Astrocyte (in vitro differentiated cells and primary cell): ENCODE data around the gene RAD51B. TPM values are rescaled to one million over a fixed set of nuclear protein-coding genes. Genes with fewer than 3 reads are reported as not detected.

Experiments
- DNase-seq: peaks from one replicate; pipeline ENCODE4 v3.0.0-alpha.2; 2010; ENCODE audit warnings: low read depth
- FAIRE-seq: peaks from 2 replicates; lab custom pipeline; 2011; peaks lifted over from hg19 to GRCh38; lab: Jason Lieb, UNC
- H2AFZ ChIP-seq: 2 replicates; pipeline ENCODE4 v1.6.0; 2012; ENCODE audit warnings: low read depth, low read length, inconsistent platforms
- H3K27ac ChIP-seq: 2 replicates; pipeline ENCODE4 v1.5.1; 2011; ENCODE audit warnings: low read depth, low read length, inconsistent platforms
- H3K27me3 ChIP-seq: 2 replicates; pipeline ENCODE4 v1.6.0; 2011; ENCODE audit warnings: low read length, inconsistent platforms; ENCODE audit not compliant: insufficient read depth
- H3K36me3 ChIP-seq: 2 replicates; pipeline ENCODE4 v1.5.1; 2011; ENCODE audit warnings: low read length, inconsistent platforms; ENCODE audit not compliant: insufficient read depth
- H3K4me1 ChIP-seq: 2 replicates; pipeline ENCODE4 v1.5.1; 2011; ENCODE audit warnings: low read length, inconsistent platforms; ENCODE audit not compliant: insufficient read depth
- H3K4me2 ChIP-seq: 2 replicates; pipeline ENCODE4 v1.6.0; 2012; ENCODE audit warnings: low read length, inconsistent platforms
- H3K4me3 ChIP-seq: 2 replicates; pipeline ENCODE4 v1.5.1; 2011; ENCODE audit warnings: low read depth, mild to moderate bottlenecking, low read length, inconsistent platforms; ENCODE audit not compliant: insufficient read depth
- H3K79me2 ChIP-seq: 2 replicates; pipeline ENCODE4 v1.6.0; 2012; ENCODE audit warnings: mild to moderate bottlenecking, low read length, inconsistent platforms; ENCODE audit not compliant: insufficient read depth
- H3K9ac ChIP-seq: 2 replicates; pipeline ENCODE4 v1.6.0; 2012; ENCODE audit warnings: mild to moderate bottlenecking, low read length, inconsistent platforms
- H3K9me3 ChIP-seq: 2 replicates; pipeline ENCODE4 v1.5.1; 2012; ENCODE audit warnings: low read depth, mild to moderate bottlenecking, low read length, inconsistent platforms; ENCODE audit not compliant: insufficient read depth
- H4K20me1 ChIP-seq: 2 replicates; pipeline ENCODE4 v1.6.0; 2012; ENCODE audit warnings: low read length, inconsistent platforms; ENCODE audit not compliant: insufficient read depth
- H3K27ac Mint-ChIP-seq: one replicate; pipeline ENCODE4 v1.8.0; 2021; ENCODE audit warnings: mild to moderate bottlenecking, mixed read lengths; ENCODE audit not compliant: unreplicated experiment
- H3K27me3 Mint-ChIP-seq: one replicate; pipeline ENCODE4 v1.8.0; 2021; ENCODE audit warnings: low read depth, mixed read lengths; ENCODE audit not compliant: unreplicated experiment
- H3K36me3 Mint-ChIP-seq: one replicate; pipeline ENCODE4 v1.8.0; 2021; ENCODE audit warnings: low read depth, mixed read lengths; ENCODE audit not compliant: unreplicated experiment
- H3K4me1 Mint-ChIP-seq: one replicate; pipeline ENCODE4 v1.8.0; 2021; ENCODE audit warnings: low read depth, mixed read lengths; ENCODE audit not compliant: unreplicated experiment
- H3K4me3 Mint-ChIP-seq: one replicate; pipeline ENCODE4 v1.8.0; 2021; ENCODE audit warnings: mild to moderate bottlenecking, moderate library complexity, mixed read lengths; ENCODE audit not compliant: unreplicated experiment
- H3K9me3 Mint-ChIP-seq: one replicate; pipeline ENCODE4 v1.8.0; 2021; ENCODE audit warnings: mild to moderate bottlenecking, mixed read lengths; ENCODE audit not compliant: unreplicated experiment
- EZH2 ChIP-seq: IDR thresholded peaks from 2 replicates; pipeline ENCODE4 v1.6.1; 2012; ENCODE audit warnings: mild to moderate bottlenecking, low read length, inconsistent platforms; ENCODE audit not compliant: insufficient read depth
- total RNA-seq: library from RNA; stranded (reverse); gene quantifications from 2 replicates; pipeline ENCODE4 v1.2.1, GENCODE V29; 2021
- TF ChIP-seq, protein P1 (sequence below): IDR thresholded peaks from 2 replicates; pipeline ENCODE4 v1.5.1; 2011; ENCODE audit warnings: low read depth, mild to moderate bottlenecking, inconsistent platforms, low read length, moderate library complexity; ENCODE audit not compliant: insufficient read depth

Gene RAD51B
- total RNA-seq, 1 donor from 2014 or later, result 10.8 TPM

DNA sequence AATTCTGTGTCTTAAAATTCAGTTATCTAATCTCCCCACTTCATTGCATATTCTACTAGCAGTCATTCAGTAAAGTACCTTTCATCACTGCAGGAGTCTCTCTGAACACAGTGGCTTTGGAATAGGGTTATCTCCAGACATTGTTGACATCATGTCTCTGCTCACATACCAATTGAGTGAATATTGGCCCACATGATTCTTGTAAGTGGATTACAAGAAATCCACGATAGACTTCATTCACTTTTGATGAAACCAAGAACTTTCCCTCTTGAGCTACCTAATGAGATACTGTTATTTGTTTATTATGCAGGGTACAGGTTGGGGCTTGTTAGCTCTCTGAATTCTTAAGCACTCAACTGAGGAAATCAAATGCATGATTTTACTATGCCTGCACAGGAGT lies 284.9 kb downstream of the RAD51B start:
- peaks cover 19% of the 10 kb centered on the region for H3K36me3 Mint-ChIP-seq
- FAIRE-seq, result peak; percentile 100
- Histone ChIP-seq H3K9me3 (peaks cover 15% of the 10 kb centered on the region), H4K20me1 (no peaks in the 10 kb centered on the region), H3K4me1 (peaks cover 20% of the 10 kb centered on the region), H3K27ac (peak overlapping the region; percentile 66), H3K4me3 (no peak overlapping the region), H3K27me3 (no peaks in the 10 kb centered on the region), H3K4me2 (peak overlapping the region; percentile 20), H3K79me2 (no peaks in the 10 kb centered on the region), H3K9ac (peak overlapping the region; percentile 18), H2AFZ (no peak overlapping the region), H3K36me3 (no peaks in the 10 kb centered on the region)
- peak overlapping the region; percentile 96 for H3K27ac Mint-ChIP-seq
- peak; percentile 97 for DNase-seq
- peaks cover 35% of the 10 kb centered on the region for H3K4me1 Mint-ChIP-seq
- H3K27me3 Mint-ChIP-seq, result no peaks in the 10 kb centered on the region
- H3K4me3 Mint-ChIP-seq, result peak overlapping the region; percentile 35
- TF ChIP-seq, protein P1, sequence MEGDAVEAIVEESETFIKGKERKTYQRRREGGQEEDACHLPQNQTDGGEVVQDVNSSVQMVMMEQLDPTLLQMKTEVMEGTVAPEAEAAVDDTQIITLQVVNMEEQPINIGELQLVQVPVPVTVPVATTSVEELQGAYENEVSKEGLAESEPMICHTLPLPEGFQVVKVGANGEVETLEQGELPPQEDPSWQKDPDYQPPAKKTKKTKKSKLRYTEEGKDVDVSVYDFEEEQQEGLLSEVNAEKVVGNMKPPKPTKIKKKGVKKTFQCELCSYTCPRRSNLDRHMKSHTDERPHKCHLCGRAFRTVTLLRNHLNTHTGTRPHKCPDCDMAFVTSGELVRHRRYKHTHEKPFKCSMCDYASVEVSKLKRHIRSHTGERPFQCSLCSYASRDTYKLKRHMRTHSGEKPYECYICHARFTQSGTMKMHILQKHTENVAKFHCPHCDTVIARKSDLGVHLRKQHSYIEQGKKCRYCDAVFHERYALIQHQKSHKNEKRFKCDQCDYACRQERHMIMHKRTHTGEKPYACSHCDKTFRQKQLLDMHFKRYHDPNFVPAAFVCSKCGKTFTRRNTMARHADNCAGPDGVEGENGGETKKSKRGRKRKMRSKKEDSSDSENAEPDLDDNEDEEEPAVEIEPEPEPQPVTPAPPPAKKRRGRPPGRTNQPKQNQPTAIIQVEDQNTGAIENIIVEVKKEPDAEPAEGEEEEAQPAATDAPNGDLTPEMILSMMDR, result no peak
- no peak for TF ChIP-seq EZH2
- H3K9me3 Mint-ChIP-seq, result peaks cover 24% of the 10 kb centered on the region

GRCh38 chr14:68105816-68106215 lies 286.2 kb downstream of the RAD51B start:
- Mint-ChIP-seq H3K9me3 (peaks cover 18% of the 10 kb centered on the region), H3K27ac (peak overlapping the region; percentile 96), H3K4me1 (peaks cover 46% of the 10 kb centered on the region), H3K4me3 (no peak overlapping the region), H3K27me3 (no peaks in the 10 kb centered on the region), H3K36me3 (peaks cover 15% of the 10 kb centered on the region)
- TF ChIP-seq, protein P1, result no peak
- TF ChIP-seq EZH2, result no peak
- Histone ChIP-seq H3K9me3 (peaks cover 15% of the 10 kb centered on the region), H3K27me3 (no peaks in the 10 kb centered on the region), H3K4me2 (no peak overlapping the region), H3K36me3 (no peaks in the 10 kb centered on the region), H3K27ac (no peak overlapping the region), H3K9ac (no peak overlapping the region), H3K79me2 (no peaks in the 10 kb centered on the region), H3K4me1 (peaks cover 20% of the 10 kb centered on the region), H4K20me1 (no peaks in the 10 kb centered on the region), H3K4me3 (no peak overlapping the region), H2AFZ (no peak overlapping the region)
- FAIRE-seq, result no peak
- no peak for DNase-seq

GRCh38 chr14:68106456-68106855 lies 286.9 kb downstream of the RAD51B start:
- H3K4me1 ChIP-seq, result peaks cover 20% of the 10 kb centered on the region
- H4K20me1 ChIP-seq, result no peaks in the 10 kb centered on the region
- H3K27me3 ChIP-seq, result no peaks in the 10 kb centered on the region
- H3K27me3 Mint-ChIP-seq, result no peaks in the 10 kb centered on the region
- peaks cover 53% of the 10 kb centered on the region for H3K4me1 Mint-ChIP-seq
- no peak overlapping the region for H3K4me3 ChIP-seq
- FAIRE-seq (no peak), DNase-seq (no peak)
- no peak overlapping the region for H3K4me3 Mint-ChIP-seq
- no peak for TF ChIP-seq EZH2
- TF ChIP-seq, protein P1, result no peak
- H3K4me2 ChIP-seq, result no peak overlapping the region
- peaks cover 9% of the 10 kb centered on the region for H3K36me3 Mint-ChIP-seq
- H3K9me3 ChIP-seq, result peaks cover 8% of the 10 kb centered on the region
- no peak overlapping the region for H3K27ac ChIP-seq
- no peak overlapping the region for H2AFZ ChIP-seq
- H3K9me3 Mint-ChIP-seq, result peaks cover 11% of the 10 kb centered on the region
- no peak overlapping the region for H3K27ac Mint-ChIP-seq
- no peak overlapping the region for H3K9ac ChIP-seq
- no peaks in the 10 kb centered on the region for H3K79me2 ChIP-seq
- no peaks in the 10 kb centered on the region for H3K36me3 ChIP-seq
